Stimulated activated naive CD8-positive, alpha-beta T cell treated with anti-CD3 and anti-CD28 coated beads, Interleukin-15, Interleukin-2, amounts not matched to agents 100 U/mL and 50 U/mL, for 24 hours (primary cell): ENCODE results near the gene MTCL1.
A peak's percentile ranks its signal among the peaks of the same experiment; 100 is the strongest.

ENCODE experiments used
- ATAC-seq: fragments of 150-1000 bp; cut with Tn5 transposase; one replicate; pipeline ENCODE4 v1.10.0; 2021
- DNase-seq: peaks from one replicate; pipeline ENCODE4 v3.0.0; 2021

The MTCL1 gene

GRCh38 chr18:8771930-8772329 lies 66.6 kb downstream of the MTCL1 start:
- DNase-seq (no peak), ATAC-seq (no peak)

- ATAC-seq: no peak
- no peak for DNase-seq
Measured at GRCh38 chr18:8773980-8774379, 68.6 kb downstream of the MTCL1 start.

DNA sequence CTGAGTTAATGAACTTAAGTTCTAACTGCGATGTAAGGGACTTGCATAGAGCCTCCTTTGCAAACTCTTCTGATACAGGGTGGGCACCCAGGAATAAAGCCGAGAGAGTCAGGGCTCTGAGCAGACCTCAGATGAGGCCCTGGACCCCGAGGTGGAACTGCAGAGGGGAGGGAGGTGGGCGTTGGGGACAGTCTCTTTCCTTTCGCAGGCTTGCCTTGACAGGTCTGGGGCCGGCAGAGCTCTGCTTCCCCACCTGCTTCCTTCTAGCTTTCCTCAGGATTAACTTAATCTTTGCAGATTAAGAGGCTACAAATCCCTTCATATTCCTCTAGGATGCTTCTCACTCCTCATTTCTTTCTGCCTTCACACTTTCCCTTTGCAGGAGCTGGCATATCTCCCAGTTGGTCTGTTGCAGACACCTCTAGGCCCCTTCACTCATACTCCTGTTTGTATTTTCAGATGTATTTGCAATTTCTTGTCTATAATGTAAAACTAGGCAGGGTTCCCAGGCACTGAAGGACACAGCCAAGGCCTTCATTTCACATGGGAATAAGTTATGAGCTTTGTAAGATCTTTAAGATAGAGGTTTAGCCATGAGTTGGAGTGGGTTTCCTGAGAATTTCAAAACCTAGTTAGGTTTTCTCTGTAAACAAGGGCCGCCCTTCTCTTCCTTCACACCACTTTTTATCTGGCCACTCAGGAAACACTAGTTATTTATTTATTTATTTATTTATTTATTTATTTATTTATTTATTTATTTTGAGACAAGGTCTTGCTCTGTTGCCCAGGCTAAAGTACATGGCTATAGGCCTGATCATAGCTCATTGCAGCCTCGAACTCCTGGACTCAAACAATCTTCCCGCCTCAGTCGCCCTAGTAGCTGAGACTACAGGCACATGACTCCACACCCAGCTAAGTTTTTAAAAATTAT lies 70.9 kb downstream of the MTCL1 start:
- no peak for DNase-seq
- ATAC-seq: no peak

- no peak for ATAC-seq
- DNase-seq: no peak
Measured at GRCh38 chr18:8777846-8778245, 72.5 kb downstream of the MTCL1 start.

DNA sequence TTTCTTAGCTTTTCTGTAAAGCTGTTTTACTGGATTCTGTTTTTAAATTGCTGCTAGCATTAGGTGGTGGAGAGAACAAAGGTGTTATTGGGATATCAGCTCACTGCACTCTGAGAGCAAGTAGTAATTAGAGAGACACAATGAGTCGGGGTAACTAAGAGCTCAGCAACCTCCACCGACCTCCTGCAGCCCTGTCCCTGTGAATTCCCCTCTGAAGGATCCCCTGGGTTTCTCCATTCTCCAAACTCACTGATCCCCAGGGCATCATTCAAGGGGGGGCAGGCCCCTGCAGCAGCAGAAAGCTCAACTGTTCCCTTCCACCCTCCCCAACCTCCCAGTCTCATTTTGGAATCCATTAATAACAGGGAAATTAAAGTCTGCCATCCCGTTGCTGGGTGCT lies 73.0 kb downstream of the MTCL1 start:
- ATAC-seq (no peak), DNase-seq (no peak)

DNA sequence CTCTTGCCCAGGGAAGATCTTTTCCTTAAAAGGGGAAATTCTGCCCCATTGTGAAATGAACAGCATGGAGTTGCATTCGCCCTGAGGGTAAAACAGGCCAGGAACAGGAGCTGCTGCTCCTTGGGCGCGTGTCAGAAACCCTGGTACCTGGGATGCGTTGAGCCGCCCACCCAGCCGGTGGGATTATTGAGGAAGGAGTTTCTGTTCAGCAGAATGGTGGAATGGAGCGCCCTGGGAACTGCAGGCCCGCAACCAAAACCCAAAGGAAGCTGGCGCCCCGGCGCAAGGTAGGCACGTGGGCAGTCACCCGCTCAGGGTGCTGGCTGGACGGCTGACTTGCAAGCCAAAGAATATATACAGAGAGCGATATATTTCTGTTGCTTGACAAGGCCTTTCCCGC lies 73.5 kb downstream of the MTCL1 start:
- no peak for DNase-seq
- no peak for ATAC-seq

DNA sequence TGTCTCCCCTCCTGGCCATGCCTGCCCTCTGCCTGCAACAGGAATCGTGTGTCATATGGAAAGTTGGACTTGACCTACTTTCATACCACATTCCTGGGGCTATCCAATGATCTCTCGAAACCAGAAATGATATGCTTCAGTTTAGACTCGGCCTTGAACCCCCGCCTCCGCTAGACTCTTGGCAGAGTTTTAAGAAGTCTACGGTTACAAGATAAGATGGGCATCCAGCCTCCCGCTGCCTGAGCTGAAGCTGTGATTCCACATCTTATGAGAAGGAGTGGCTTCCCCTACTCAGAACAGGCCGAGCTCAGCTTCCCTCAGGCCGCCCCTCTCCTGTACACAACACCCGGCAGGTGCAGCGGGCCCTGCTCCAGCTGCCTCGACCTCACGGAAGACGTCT lies 73.9 kb downstream of the MTCL1 start:
- ATAC-seq (no peak), DNase-seq (no peak)

GRCh38 chr18:8780227-8780626 lies 74.9 kb downstream of the MTCL1 start:
- DNase-seq (no peak), ATAC-seq (no peak)

DNA sequence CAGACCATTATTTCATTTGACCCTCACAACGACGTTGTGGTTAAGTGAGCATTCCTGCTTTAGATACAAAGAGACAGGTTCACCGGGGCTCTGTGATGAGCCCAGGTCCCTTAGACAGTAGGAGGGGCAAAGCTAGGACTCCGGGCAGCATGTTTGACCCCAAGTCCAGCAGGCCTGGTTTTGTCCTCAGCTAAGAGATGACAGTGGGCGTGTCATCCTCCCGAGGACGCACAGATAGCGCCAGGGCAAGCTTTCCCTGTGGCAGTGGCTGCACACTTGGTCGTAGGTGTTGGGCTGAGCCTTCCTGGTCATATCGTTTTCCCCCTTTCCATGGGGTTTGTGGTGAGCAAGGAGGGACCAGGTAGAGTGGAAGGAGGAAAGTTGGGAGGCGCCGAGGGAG lies 76.3 kb downstream of the MTCL1 start:
- DNase-seq (no peak), ATAC-seq (no peak)

DNA sequence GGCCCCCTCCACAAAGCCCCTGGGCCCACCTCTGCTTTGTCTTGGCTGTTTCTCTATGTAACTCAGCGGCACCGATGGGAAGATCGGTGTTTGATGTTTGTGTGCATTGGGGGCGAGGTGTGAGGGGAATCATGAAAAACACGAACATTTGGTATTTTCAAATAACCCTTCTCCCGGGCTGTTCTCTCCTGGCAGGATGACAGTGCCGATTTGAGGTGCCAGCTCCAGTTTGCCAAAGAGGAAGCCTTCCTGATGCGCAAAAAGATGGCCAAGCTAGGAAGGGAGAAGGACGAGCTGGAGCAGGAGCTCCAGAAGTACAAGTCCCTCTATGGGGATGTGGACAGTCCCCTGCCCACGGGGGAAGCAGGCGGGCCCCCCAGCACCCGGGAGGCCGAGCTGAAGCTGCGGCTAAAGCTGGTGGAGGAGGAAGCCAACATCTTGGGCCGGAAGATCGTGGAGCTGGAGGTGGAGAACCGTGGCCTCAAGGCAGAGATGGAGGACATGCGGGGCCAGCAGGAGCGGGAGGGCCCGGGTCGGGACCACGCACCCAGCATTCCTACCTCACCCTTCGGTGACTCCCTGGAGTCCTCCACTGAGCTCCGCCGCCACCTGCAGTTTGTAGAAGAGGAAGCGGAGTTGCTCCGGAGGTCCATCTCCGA lies 78.1 kb downstream of the MTCL1 start:
- ATAC-seq (no peak), DNase-seq (no peak)

GRCh38 chr18:8783994-8784530 lies 78.7 kb downstream of the MTCL1 start:
- no peak for DNase-seq
- no peak for ATAC-seq

- no peak for DNase-seq
- no peak for ATAC-seq
Measured at GRCh38 chr18:8785261-8785660, 79.9 kb downstream of the MTCL1 start.

DNA sequence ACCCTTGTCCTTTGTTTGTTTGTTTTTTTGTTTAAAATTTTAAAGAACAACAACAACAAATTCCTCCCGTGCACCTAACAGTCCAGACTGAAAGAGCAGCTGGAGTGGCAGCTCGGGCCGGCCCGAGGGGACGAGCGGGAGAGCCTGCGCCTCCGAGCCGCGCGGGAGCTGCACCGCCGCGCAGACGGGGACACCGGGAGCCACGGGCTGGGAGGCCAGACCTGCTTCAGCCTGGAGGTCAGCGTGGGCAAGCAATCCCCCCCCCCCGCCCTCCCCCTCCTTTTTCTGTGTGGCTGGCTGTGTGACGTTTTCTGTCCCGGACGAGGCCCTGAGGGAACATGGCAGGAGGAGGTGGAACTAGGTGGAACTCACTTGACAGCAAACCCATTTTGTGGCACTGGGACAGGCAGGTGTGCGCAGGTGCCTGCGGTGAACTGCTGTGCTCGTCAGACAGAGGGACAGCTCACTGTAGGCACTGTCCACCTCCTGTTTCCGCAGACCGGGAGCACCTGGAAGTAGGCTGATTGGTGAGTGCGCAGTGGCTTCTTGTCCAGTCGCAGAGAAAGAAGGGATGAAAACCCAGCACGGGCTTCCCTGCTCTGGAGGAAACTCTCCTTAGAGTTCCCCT lies 80.6 kb downstream of the MTCL1 start:
- DNase-seq (no peak), ATAC-seq (no peak)

- ATAC-seq: peak; percentile 23
Measured at GRCh38 chr18:8786483-8787370, 81.4 kb downstream of the MTCL1 start.

GRCh38 chr18:8787371-8787670 lies 82.0 kb downstream of the MTCL1 start:
- ATAC-seq: no peak
- DNase-seq: no peak

More at GRCh38 chr18:8786483-8787370, 81.4 kb downstream of the MTCL1 start:
- DNase-seq: no peak

- no peak for DNase-seq
- no peak for ATAC-seq
Measured at GRCh38 chr18:8787794-8788193, 82.4 kb downstream of the MTCL1 start.

DNA sequence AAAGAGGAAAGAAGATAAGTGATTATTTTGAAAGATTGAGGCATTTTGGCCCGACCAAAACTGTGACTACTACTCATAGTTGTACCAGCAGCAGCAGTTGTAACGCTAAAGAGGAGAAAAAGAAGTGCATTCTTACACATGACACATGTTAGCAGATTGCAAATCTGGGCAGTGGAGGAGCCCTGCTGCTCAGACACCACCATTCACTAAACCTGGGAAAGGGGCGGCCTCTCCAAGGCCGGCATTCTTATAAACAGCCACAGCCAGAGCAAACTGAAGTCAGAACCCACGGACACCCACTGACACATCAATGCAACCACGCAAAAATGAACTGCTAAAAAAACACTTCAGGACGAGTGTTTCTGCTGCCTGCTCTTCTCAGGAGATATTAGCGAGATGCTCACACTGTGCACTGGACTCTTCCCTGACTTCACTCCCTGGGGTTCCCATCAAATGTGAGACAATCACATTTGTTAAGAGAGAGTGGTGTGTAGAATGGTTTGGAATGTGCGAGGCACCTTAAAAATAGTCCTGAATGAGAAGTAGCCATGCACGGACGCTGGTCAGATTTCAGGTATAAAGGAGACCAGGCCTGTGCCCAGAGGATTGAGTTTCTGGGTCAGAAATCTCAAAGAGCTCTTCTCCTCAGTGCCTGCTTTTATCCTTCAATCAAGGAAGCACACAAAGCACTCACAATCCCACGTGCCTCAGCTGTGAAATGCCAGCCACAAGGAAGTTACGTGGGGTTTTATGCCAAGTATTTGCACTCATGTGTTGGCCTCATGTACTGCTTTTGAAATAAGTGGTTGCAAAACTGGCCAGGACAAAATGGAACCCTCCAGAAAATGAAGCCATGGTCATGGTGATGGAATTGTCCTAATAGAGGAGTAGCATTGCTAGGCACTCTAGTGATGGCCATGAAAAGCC lies 83.4 kb downstream of the MTCL1 start:
- DNase-seq (no peak), ATAC-seq (no peak)

- DNase-seq (no peak), ATAC-seq (no peak)
Measured at GRCh38 chr18:8791171-8791651, 85.9 kb downstream of the MTCL1 start.

DNA sequence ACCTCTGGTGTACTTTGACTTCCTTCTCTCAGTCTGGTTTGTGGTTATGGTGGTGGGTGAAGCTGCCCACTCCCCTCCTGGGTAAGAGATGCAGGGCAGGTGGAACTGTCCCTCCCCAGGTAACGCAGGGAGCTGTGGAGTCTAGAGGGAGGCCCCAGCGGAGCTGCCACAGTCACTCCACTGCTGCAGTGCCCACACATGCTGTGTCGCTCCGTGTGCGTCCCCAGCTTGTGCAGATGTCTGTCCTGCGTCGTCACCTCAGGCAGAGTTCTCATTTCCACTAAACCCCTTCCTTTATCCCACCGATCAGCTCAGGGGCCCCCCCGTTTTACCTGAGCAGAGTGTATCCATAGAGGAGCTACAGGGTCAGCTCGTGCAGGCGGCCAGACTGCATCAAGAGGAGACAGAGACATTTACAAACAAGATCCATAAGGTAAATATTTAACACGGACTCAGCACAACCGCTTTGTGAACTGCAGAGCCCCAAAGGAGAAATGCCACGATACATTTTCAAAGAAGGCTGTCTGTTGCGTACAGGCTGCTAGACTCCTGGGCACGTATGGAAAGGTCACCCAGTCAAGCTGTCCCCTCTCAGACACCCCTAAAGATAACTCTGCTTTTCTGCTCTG lies 87.4 kb downstream of the MTCL1 start:
- DNase-seq (no peak), ATAC-seq (no peak)

DNA sequence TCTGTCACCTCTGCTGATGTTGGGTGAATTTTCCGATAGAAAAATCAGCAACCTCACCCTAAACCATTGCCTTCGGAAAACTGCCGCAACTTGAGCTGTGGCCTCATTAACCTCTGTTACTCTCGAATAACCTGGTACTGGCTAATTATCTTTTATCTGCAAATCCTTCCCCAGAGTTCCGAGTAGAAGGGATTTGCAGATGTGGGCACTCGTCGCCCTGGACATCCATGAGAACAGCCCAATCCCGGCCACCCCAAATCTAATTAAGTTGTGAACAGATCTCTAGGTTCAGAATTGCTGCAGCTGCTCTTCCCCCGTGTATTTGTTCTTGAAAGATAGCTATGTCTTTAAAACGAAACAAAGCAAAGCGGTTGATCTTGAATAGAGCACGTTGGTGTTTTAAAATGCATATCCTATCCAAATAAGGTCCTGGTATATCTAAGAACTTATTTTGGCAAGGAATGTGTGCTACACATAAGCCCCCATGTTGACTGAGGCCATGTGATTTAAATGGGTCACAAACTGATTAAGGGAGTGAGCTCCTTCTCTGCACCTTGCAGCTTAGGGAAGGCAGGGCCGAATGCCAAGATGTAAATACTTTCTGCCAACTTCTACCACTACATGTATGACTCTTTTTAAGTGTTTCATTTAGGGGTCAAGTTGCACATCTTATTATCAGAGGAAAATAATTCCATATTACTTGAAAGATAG lies 88.2 kb downstream of the MTCL1 start:
- DNase-seq (no peak), ATAC-seq (no peak)
